Globus pallidus (tissue), 1 donor: ENCODE results near the gene AIG1.

Experiments
- DNase-seq: peaks from one replicate; pipeline ENCODE4 v3.0.0-alpha.2; 2015; ENCODE audit warnings: low spot score

Gene AIG1

GRCh38 chr6:143372199-143372882, 311.7 kb downstream of the AIG1 start:
- no peak for DNase-seq

- DNase-seq, result no peak
Observed at GRCh38 chr6:143374014-143374413, 313.3 kb downstream of the AIG1 start.

- DNase-seq, result no peak
Observed at GRCh38 chr6:143375022-143375585, 314.4 kb downstream of the AIG1 start.

GRCh38 chr6:143376375-143376774, 315.7 kb downstream of the AIG1 start:
- DNase-seq, result no peak

- no peak for DNase-seq
Observed at GRCh38 chr6:143376861-143377260, 316.2 kb downstream of the AIG1 start.

GRCh38 chr6:143385636-143386035, 324.9 kb downstream of the AIG1 start:
- no peak for DNase-seq

- no peak for DNase-seq
Observed at GRCh38 chr6:143390278-143390677, 329.6 kb downstream of the AIG1 start.
